ENCODE data around the gene DAB1. TPM values are rescaled to one million over a fixed set of nuclear protein-coding genes. Genes with fewer than 3 reads are reported as not detected.

Gene DAB1
- total and polyA plus RNA-seq, 2 of the 8 experiments (the other 6 are each of a cell fraction or from before 2014, with no cell fraction given), result 4.4 to 11.8 TPM

GRCh38 chr1:57316291-57316690, 107.6 kb downstream of the DAB1 start:
- Histone ChIP-seq H4K8ac (ENCODE audit: extremely low read depth, insufficient read depth, low read length) (no peak overlapping the region), H3K79me1 (ENCODE audit: low read depth, low read length) (no peaks in the 10 kb centered on the region), H3K18ac (ENCODE audit: extremely low read depth, low read length) (no peak overlapping the region), H2AK5ac (ENCODE audit: low read depth, low read length) (no peak overlapping the region), H4K91ac (replicated peaks; ENCODE audit: insufficient read length, low read length) (no peak overlapping the region), H3K9me3 (ENCODE audit: insufficient read depth in 2 of 2, low read depth in 1 of 2, low read length in 1 of 2) (peaks cover 0 to 2% of the 10 kb centered on the region in 2 experiments; a peak in 1 of 4 replicates), H3K23ac (ENCODE audit: insufficient read length) (no peak overlapping the region), H4K5ac (ENCODE audit: insufficient read length, low read depth, low read length) (no peak overlapping the region), H3K4me1 (replicated peaks in 1 of 4; ENCODE audit: control insufficient read depth in 3 of 4, insufficient read depth in 4 of 4, low read length in 3 of 4) (no peaks in the 10 kb centered on the region), H3K14ac (ENCODE audit: insufficient read length) (no peak overlapping the region), H2BK20ac (ENCODE audit: low read length) (no peak overlapping the region), H2BK12ac (ENCODE audit: low read depth, low read length) (no peak overlapping the region), H3K27me3 (replicated peaks in 1 of 4; ENCODE audit: control insufficient read depth in 3 of 4, extremely low read depth in 1 of 4, insufficient read depth in 3 of 4, low read length in 3 of 4) (no peaks in the 10 kb centered on the region), H3K4me3 (ENCODE audit: extremely low read depth in 1 of 4, insufficient read depth in 2 of 4, low read depth in 3 of 4, low read length in 4 of 4) (no peak overlapping the region), H2BK120ac (replicated peaks; ENCODE audit: low read depth, low read length) (no peak overlapping the region), H3K27ac (ENCODE audit: low read depth, low read length) (no peak overlapping the region), H3K23me2 (ENCODE audit: low read depth, low read length) (no peaks in the 10 kb centered on the region), H2BK15ac (ENCODE audit: low read length) (no peak overlapping the region), H2BK5ac (ENCODE audit: low read depth, low read length) (no peak overlapping the region), H3K4me2 (ENCODE audit: insufficient read depth in 1 of 2, low read depth in 2 of 2, low read length in 2 of 2) (no peak overlapping the region), H3K36me3 (ENCODE audit: control insufficient read depth in 2 of 4, insufficient read depth in 4 of 4, low read length in 3 of 4) (no peaks in the 10 kb centered on the region), H3K79me2 (ENCODE audit: control insufficient read depth in 1 of 2, insufficient read depth in 2 of 2, low read length in 2 of 2) (no peaks in the 10 kb centered on the region), H3K56ac (replicated peaks; ENCODE audit: insufficient read length, low read depth, low read length) (no peak overlapping the region), H3K9ac (replicated peaks in 1 of 4; ENCODE audit: extremely low read depth in 1 of 4, low read depth in 3 of 4, low read length in 3 of 4) (no peak overlapping the region), H3K4ac (replicated peaks; ENCODE audit: insufficient read length, low read depth, low read length) (no peak overlapping the region), H2AFZ (ENCODE audit: low read length) (no peak overlapping the region), H4K20me1 (replicated peaks in 1 of 2; ENCODE audit: control insufficient read depth in 1 of 2, insufficient read depth in 2 of 2, low read length in 2 of 2) (no peaks in the 10 kb centered on the region)
- ChIA-PET CTCF (ENCODE audit: partially characterized antibody) (no interaction called here), POLR2A (ENCODE audit: partially characterized antibody) (no interaction called here)
- FAIRE-seq (no peak), DNase-seq (ENCODE audit: low read depth in 1 of 2, low spot score in 2 of 2) (no peak)
- TF ChIP-seq SAP30 (IDR thresholded peaks at IDR 0.05; ENCODE audit: insufficient read depth, insufficient replicate concordance, low read length) (no peak), CHD2 (IDR thresholded peaks at IDR 0.05; ENCODE audit: low read length) (no peak), POLR2AphosphoS5 (IDR thresholded peaks at IDR 0.05; ENCODE audit: low read depth, low read length) (no peak), HDAC6 (IDR thresholded peaks at IDR 0.05; ENCODE audit: low read depth, low read length) (no peak), CBX5 (IDR thresholded peaks at IDR 0.05; ENCODE audit: low read depth, low read length) (no peak), CHD1 (IDR thresholded peaks at IDR 0.05; ENCODE audit: low read depth, low read length) (no peak), KDM1A (IDR thresholded peaks at IDR 0.05; ENCODE audit: borderline replicate concordance, low read length) (no peak), CTBP2 (IDR thresholded peaks at IDR 0.05; ENCODE audit: borderline replicate concordance, insufficient read depth, insufficient read length, low read length) (no peak), USF2 (IDR thresholded peaks at IDR 0.05; ENCODE audit: low read length) (no peak)
- WGBS, 2 experiments (ENCODE audit: extremely low coverage in 1 of 2, insufficient coverage in 1 of 2, insufficient read length in 1 of 2, insufficient replicate concordance in 2 of 2, low coverage in 1 of 2, low lambda C conversion rate in 2 of 2, missing lambda C conversion rate in 1 of 2), result 81% methylated on average over 3 of the region's 3 CpGs; no CpG with 5 or more reads in 1 of the 2 experiments

All from H1 (cell line).